HG02870 (cell line): ENCODE measurements around the gene RNF144A.

ENCODE experiments used
- ATAC-seq: cut with Tn5 transposase; IDR thresholded peaks from one replicate; pipeline ENCODE4 v1.9.1; 2021; ENCODE audit warnings: mild to moderate bottlenecking, moderate library complexity; ENCODE audit not compliant: unreplicated experiment

Gene RNF144A

DNA sequence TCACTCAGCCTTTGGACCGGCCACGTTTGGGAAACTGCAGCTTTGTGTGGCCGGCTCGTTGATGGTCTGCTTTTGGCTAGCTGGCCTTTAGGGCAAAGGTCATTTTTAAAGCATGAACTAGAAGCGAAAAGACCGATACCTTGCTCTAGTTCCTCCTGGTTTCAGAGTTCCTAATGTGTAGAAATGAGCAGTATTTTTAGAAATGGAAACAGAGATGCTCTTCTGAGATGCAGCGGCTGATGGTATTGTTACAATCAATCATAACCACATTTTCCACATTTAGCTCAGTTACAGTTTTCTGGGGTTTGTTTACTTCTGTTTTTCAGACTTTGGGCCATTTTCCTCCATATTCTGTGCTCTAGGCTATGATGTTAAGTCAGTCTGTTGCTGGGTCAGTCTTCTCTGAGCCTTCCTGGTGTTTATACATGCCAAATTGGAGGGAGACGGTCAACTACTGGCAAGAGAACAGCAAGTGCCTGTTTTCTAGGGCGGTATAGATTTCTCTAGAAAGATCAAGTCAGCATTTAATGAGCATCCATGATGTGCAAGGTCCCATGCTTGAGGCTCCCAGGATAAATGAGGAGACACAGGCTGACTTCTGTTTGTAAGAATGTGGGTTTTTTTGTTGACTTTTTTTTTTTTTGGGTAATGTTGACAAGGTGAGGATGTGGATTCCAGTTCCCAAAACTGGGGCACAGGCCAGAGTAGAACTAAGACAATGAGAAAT, 28.0 kb downstream of the RNF144A start:
- ATAC-seq = peak; percentile 91

DNA sequence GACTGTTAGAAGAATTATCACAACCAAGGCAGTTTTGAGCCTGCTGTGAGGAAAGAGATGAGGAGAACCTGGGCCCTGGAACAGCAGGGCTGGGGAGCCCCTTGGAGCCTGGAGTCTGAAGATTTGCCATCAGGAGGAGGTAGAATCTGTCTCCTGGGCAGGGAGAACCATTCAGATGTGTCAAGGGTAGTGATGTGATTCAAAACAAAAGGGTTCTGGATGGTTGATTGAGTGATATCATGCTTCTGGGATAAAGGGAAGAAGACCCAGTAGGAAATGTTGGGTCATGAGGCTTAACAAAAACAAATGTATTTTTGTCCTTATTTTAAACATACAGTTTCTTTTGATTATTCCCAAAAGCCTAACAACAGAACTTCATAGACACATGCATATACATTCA, 28.6 kb downstream of the RNF144A start:
- ATAC-seq = no peak

DNA sequence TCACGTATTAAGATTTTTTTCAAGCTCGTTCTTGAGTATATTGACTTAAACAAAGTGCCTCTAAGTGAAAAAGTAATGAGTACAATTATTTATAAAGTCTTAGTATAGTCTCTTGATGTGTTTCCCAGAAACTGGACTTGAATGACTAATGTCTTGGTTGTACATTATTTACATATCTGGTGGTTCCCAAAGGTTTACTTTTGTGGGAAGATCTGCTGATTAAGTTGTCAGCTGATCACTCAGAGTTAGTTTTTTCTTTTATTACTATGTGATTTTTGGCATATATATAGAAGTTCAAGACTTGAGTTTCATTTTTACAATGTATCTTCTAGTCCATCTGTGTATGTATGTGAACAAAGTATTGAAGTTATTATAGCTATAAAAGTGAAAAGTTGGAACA, 29.5 kb downstream of the RNF144A start:
- no peak for ATAC-seq

DNA sequence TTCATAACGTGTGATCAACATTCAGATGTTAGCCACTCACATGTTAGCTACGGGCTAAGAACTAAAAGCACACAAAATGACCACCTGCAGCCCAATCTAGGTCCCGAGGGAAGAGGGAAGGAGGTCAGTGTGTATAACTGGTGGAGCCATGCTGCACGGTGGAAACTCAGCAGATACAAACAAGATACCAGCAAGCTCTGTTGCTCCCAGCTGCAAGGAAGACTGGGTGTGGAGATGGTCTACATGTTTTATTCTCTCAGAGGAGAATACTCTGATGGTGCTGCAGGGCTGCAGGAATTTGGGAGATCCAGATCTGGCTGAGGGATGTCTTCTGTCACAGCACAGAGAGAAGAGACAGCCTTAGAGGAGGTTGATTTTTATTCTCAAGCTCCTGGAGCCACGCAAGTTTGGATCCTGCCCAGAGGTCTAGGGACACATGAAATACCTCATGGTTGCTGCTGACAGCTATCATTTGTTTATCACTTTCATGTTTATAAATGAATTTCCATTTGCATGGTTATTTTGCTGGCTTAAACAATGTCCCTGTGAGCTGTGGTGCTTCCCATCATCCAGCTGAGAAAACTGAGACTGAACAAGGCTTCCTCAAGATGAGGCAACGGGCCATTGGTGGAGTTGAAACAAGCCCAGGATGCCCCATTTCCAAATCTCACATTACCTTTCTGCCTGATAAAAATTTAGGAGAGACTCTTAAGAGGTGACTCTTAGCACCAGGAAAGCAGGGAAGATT, 30.9 kb downstream of the RNF144A start:
- ATAC-seq = no peak

DNA sequence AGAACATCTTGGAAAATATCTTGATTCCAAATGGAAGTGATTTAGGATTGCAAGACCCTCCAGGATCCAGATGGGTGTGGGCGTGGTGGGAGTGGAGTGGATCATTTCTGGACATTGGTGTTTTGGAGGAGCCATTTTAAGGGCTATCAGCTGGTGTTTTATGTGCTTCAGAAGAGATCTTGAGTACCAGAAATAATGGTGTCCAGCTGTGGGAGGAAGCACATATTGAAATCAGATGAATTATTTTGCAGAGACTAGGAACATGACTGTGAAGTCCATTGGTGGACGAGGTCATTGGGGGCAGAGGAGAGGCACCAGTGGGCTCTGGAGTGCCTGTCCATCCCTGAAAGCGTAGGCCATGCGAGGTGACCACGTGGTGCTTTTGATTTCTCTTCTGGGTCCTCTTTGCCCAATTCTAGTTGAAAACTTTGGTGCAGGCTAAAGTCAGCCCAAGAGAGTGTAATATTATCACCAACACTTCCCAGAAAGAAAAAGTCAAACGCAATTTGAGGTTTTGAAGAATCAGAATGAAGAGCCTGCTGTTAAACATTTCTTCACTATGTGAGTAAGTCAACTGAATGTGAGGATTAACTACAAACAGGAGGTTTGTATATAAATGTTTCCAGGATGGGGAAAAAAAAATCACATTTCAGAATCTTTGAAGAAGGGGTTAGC, 31.6 kb downstream of the RNF144A start:
- no peak for ATAC-seq

DNA sequence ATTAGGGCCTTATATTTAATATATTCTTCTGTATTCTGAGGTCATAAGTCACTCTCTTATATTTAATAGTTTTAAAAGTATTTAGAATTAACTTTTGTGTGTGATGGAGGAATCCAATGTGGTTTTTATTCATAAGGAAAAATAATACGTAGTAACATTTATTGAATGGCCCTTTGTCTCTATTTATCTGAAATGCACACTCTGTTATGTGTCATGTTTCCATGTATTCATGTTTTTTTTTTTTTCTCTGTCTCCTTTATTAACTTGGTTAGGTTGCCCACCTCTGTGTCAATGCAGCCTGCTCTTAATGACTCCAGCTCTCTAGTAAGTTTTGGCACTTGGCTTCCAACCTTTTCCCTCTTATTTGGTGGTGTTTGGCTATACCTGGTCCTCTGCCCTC, 33.8 kb downstream of the RNF144A start:
- no peak for ATAC-seq

DNA sequence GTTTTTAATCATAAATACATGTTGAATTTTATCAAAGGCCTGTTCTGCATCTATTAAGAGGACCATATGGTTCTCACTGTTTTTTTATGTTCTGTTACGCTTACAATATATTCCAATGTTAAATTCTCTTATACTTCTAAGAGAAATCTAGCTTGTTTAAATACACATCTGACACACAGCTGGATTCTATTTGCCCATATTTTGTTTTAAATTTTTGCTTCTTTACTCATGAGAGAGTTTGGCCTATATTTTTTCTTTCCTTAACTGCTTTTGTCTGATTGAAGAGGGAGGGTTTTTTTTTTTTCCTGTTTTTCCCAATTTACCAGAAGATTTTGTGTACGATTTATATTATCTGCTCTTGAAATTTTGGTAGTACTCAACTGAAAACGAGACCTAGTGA, 34.9 kb downstream of the RNF144A start:
- ATAC-seq = no peak

DNA sequence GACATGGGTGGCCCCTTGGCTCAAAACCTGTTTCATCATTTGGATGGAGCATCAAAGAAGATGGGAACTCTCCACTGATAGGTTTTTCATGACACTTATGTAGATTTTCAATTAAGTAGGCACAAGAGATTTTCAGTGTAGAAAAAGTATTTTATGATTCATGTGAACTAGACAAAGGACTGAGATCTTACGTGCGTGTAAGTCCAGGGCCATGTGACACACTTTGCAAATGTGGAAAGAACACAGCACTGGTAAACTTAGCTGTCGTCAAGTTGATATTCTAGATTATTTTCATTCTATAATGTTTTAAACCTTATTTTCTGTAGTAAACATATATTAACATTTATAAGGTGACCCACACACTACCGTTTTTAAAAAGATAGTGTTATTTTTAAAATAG, 37.4 kb downstream of the RNF144A start:
- no peak for ATAC-seq

DNA sequence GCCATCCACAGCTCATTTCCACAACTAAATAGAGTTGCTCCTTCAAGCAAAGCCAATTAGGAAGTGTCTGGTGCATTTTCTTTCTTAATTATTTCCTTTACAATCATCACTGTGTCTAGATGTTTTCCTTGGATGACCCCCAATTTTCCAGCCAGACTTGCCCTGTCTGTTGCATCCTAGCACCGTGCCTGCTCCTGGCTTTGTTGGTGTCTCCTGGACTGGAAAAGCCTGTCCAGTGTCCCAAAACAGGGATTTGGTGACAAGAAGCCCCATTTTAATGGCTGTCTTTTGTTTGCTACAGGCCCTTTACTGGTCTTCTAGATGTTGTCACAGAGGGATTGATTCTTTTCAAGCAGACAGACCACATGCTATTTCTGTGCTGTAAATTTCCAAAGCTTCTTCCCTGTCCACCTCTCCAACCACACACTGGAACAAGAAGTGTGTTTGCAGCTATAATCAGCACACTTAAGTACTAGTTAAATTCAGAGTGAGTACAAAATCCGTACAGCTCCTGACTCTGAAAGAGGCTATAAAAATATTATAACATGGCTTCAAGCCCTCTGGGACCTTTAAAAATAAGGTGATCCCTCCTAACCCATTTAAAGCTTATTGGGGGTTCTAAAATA, 38.4 kb downstream of the RNF144A start:
- no peak for ATAC-seq

DNA sequence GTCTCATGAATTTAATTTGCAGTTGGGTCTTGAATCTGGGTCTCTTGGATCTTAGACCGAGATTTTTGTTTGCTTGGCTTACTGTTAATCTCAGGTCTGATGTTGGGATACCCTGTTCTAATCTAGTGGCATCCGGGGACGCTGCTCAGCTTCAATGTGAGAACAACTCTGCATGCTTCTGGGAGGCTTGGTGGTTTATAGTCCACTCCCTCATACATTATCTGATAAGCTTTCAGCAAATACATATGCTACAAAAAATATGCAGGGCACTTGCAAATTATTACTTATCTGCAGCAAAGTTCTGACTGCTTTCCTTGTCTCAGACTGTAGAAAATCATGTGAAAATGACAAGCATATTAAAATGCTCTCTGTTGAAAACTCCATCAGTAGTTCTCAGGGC, 39.4 kb downstream of the RNF144A start:
- ATAC-seq = no peak

DNA sequence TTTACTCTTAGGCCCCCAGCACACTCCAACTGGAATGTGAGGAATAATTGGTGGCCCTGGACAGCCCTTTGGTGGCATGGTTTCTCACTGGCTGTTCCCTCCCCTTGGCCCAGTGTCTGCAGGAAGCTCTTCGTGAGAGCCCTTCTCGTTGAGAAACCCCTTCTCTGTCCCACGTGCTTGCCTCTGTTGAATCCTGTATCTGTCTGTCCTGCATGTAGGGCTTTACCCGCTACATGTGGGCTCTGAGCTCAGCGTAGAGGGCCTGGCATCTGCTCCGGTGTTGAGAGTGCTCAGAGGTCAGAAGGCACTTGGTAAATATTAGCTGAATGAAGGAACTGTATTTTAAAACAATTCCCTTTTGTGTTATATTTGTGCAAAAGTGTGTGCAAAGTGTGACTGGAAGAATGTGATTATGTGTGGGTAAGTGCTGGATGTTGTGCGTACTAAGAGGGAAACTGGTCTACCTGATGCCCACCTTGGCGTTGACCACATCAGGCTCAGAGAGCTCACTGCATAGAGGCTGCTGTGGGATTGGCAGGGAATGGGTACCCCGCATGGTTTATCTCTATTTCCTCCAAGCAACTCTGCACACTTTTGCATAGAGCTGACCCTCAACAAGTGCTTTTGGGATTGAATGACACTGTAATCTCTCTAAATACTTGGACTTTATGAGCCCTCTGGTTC, 40.0 kb downstream of the RNF144A start:
- no peak for ATAC-seq

DNA sequence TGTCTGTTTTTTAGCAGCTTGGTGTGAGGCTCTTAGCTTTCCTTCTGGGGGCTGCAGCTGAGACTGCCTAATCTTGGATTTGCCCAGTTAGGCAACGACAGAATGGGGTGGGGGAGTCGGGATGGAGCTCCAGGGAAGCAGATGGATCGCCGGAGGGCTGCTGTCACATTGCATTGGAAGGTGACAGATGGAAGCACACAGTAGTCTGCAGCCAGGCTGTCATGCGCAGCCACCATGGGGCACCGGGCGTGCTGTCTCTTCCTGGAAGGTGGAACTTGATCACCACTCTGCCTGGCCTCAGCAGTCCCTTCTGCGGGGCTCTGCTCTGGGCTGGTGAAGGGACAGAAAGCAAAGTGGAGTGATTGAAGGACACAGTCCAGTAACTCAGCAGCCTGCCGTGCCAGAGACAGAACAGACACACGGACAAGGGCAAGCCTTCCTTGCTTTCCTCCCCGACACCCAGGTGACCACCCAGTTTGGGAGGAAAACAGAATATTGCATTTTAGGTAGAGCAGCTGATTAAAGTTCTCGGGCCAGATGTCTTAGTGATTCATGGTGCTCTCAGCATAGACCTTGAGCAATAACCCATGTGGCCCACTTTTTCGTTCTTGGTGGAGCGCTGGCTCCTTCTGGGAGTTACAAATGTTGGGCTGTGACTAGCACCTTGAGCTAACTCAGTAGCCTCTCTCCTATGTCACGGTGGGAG, 40.9 kb downstream of the RNF144A start:
- no peak for ATAC-seq

DNA sequence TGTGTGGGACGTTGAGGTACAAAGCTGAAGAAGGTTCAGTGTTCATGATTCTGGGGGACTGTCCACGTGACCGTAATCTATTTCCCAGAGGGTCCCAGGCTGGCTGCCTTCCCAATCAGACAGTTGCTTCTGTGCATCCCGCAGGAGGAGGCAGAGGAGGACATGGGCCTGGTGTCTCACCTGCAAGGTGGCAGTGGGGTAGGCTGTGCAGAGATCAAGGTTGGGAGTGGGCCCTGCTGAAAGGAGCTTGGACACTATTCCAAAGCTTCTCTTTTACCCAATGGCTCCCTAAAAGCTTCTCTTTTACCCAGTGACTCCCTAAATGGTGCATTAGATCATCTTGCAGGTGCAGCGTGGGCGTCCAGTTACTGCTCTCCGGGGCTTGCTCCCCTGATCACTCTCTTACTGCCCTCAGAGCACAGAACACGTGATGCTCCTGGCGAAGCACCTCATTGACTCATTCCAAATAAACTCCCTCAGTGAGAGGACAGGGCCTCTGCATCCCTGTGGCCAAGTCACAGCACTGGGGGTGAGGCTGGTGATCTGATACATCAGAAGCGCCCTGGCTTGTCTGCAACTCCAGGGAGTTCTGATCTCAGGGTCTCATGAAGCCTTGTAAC, 41.5 kb downstream of the RNF144A start:
- ATAC-seq = no peak

DNA sequence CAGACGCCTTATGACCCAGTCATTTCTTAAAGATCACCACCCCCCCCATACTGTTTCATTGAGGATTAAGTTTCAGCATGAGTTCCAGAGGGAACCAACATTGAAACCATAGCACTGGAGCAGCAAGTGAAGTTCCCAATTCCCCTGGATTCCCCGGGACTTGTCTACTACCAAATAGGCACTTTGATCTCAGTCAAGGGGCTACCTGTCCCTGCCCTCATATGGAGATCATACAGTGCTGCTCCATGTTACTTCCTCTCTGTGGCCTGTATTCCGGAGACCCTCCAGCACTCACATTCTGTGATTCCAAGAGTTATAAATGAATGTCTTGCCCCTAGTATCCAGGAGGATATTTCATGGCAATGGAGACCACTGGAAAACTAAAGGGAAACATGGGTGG, 42.5 kb downstream of the RNF144A start:
- ATAC-seq = no peak

DNA sequence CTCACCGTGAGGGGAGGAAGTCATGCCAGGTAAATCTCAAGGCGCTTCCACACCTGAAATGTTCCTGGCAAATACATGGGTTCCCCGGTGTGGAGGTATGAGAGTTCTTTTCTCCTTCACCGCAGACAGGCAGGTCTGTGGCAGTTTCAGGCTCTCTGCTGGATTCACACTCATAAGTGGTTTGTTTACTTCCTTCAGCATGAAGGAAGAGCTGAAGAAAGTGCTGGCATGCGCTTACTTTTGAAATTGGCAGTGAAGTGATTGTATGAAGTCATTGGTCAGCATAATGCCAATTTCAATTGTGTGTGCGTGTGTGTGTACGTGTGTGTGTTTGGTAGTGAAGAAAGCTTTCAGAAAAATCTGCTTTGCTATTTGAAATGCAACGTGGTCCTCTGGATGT, 43.4 kb downstream of the RNF144A start:
- ATAC-seq = no peak

DNA sequence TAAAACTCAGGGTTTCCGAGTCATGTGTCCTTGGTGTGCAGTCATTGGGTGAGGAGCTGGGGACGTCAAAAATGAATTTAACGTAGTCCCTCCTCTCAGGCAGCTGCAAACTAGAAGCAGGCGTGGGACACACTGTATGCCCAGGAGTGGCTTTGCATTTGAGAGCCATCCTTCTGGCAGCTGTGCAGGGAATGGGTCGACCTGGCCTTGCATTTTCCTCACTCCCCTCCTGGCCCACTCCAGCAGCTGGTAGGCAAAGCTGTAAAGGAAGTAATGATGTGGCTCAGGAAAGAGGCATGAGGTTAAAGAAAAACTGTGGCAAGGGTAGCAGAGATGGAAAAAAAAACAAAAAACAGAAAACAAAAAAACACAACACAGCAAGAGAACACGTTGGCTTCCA, 46.5 kb downstream of the RNF144A start:
- ATAC-seq = no peak

DNA sequence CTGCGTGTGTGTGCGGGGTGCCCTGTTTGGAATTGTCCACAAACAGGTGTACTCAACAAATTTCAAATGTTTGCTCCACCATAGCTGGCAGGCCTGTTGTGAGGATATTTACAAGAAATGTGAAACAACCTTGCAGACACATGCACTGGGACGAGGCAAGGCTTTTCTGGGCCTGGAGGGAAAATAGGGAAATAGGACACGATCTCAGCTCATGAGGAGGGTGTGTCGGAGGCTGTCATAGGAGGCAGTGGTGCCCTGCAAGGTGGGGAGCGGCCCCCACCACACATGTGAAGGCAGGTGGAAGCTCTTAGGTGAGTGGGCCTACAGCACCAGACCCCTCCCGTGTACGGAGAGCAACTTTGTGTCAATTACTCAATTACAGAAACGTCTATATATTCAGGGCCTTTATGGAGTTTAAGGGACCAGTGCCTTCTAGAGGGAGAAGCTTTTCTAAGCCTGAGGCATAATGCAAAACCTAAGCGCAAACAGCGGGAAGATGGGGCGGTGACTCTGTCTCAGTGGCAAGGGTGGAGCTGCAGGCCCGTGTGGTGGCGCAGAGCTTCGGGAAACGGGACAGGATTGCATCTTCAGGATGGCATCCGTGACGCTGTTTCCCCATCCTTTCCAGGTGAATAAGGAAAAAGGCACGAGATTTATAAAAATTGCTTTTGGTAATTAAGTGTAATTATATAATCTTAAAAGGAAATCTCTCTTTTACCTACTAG, 48.0 kb downstream of the RNF144A start:
- ATAC-seq = no peak

DNA sequence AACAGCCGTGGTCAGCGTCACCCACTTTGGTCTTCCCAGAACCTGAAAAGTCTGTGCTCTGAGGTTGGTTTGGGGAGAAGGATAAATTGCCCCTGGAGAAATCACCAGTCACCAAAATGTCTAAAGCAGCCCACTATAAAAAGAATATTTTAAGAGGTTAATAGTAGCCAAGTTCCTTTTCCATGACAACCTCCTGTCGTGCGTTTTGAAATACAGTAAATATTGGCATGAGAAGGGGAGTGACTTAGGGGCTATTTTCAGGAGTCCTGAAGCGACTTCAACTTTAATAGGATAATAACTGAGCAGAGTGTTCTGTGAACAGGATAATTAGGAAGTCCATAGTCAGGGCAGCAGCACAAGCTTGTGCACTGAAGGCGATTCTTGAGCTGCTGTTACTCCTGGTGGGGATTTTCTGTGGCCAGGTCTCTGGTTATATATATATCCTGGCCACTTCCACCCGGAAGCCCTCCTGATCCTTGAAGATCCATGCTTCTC, 49.3 kb downstream of the RNF144A start:
- no peak for ATAC-seq

DNA sequence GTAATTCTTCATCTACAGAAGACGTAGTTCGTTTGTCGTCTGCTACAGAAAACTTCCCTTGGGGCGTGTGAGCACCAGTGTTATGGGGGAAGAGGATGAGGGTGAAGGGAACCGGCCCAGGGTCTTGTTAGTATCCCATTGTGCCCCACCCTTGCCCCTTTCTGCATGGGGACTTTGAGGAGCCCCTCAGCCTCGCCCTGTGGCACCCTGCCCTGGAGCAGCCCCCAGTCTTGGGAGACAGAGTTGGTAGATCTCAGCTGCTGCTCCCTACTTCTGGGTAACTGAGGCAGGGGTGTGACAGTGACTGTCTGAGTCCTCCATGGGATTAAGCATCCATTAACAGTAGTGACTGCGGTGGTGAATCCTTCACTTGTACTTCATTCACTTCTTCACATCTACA, 50.1 kb downstream of the RNF144A start:
- ATAC-seq = no peak
